GM12878 (cell line): ENCODE results near the gene FAM161A.
A peak's percentile ranks its signal among the peaks of the same experiment; 100 is the strongest.

ENCODE experiments used
- ATF2 ChIP-seq: IDR thresholded peaks from 2 replicates; pipeline ENCODE4 v1.6.1; 2012; ENCODE audit warnings: low read length, inconsistent platforms
- JUNB ChIP-seq: IDR thresholded peaks from 2 replicates; pipeline ENCODE4 v1.6.1; 2016; ENCODE audit warnings: antibody characterized with exemption, mild to moderate bottlenecking
- PBX3 ChIP-seq: IDR thresholded peaks from 2 replicates; pipeline ENCODE4 v1.6.1; 2011; ENCODE audit warnings: mild to moderate bottlenecking, low read depth, low read length, moderate library complexity; ENCODE audit not compliant: insufficient replicate concordance
- POLR2A ChIP-seq: IDR thresholded peaks from 2 replicates; pipeline ENCODE4 v1.6.1; 2011; ENCODE audit warnings: low read depth, mild to moderate bottlenecking, low read length
- RAD21 ChIP-seq: IDR thresholded peaks from 2 replicates; pipeline ENCODE4 v1.6.1; 2011; ENCODE audit warnings: mild to moderate bottlenecking, low read depth, low read length, moderate library complexity; ENCODE audit not compliant: insufficient read depth
- SIX5 ChIP-seq: IDR thresholded peaks from 2 replicates; pipeline ENCODE4 v1.6.1; 2011; ENCODE audit warnings: mild to moderate bottlenecking, low read depth, low read length, moderate library complexity; ENCODE audit not compliant: severe bottlenecking
- ZNF274 ChIP-seq: IDR thresholded peaks from one replicate; pipeline ENCODE4 v1.8.0; 2011; ENCODE audit not compliant: insufficient read length, insufficient read depth
- TF ChIP-seq, protein P1 (sequence below), 3 experiments: IDR thresholded peaks in 2 of 3; conservative IDR thresholded peaks in 1 of 3; 2 replicates each; pipeline ENCODE4 v1.5.1; 2011; ENCODE audit warnings: low read depth in 3 of 3, low read length in 3 of 3, mild to moderate bottlenecking in 3 of 3, control low read depth in 2 of 3, moderate library complexity in 2 of 3, inconsistent platforms in 1 of 3, mixed read lengths in 1 of 3; ENCODE audit not compliant: control insufficient read depth in 2 of 3, insufficient read depth in 1 of 3; ENCODE audit errors: extremely low read depth in 1 of 3

- TF ChIP-seq ZNF274 (no peak), RAD21 (peak; percentile 71), PBX3 (no peak), JUNB (no peak), ATF2 (no peak), POLR2A (no peak), SIX5 (no peak)
- TF ChIP-seq, protein P1, sequence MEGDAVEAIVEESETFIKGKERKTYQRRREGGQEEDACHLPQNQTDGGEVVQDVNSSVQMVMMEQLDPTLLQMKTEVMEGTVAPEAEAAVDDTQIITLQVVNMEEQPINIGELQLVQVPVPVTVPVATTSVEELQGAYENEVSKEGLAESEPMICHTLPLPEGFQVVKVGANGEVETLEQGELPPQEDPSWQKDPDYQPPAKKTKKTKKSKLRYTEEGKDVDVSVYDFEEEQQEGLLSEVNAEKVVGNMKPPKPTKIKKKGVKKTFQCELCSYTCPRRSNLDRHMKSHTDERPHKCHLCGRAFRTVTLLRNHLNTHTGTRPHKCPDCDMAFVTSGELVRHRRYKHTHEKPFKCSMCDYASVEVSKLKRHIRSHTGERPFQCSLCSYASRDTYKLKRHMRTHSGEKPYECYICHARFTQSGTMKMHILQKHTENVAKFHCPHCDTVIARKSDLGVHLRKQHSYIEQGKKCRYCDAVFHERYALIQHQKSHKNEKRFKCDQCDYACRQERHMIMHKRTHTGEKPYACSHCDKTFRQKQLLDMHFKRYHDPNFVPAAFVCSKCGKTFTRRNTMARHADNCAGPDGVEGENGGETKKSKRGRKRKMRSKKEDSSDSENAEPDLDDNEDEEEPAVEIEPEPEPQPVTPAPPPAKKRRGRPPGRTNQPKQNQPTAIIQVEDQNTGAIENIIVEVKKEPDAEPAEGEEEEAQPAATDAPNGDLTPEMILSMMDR (IDR thresholded peaks at IDR 0.05 in 2 of 3, conservative IDR thresholded peaks at IDR 0.05 in 1 of 3; ENCODE audit: control insufficient read depth in 2 of 3, extremely low read depth in 1 of 3, insufficient read depth in 1 of 3, low read depth in 3 of 3, low read length in 3 of 3), result peak; percentile 66 to 75 (median 67)
Observed at GRCh38 chr2:61898810-61899209, 45.0 kb upstream of the FAM161A start.
